ENCODE measurements around the gene HSPA1B.
"Not testable (repeated sequence)": the region's sequence is repeated elsewhere in the genome, so short reads cannot be mapped to it uniquely, and the experiment has no call there.

The HSPA1B gene

GRCh38 chr6:31827286-31828079 lies at the start of gene HSPA1B:
Gene HSPA1B (plus strand): TSS chr6:31827738. CDS start chr6:31827951, 213 bp downstream.
- peak; percentile 100 for DNase-seq (ENCODE audit: low read depth)

GRCh38 chr6:31778193-31778592 lies 49.3 kb upstream of the HSPA1B start:
- DNase-seq (ENCODE audit: low read depth): no peak

- no peak for DNase-seq (ENCODE audit: low read depth)
Measured at GRCh38 chr6:31778999-31779885, 48.3 kb upstream of the HSPA1B start.

- no peak for DNase-seq (ENCODE audit: low read depth)
Measured at GRCh38 chr6:31779908-31780307, 47.6 kb upstream of the HSPA1B start.

- DNase-seq (ENCODE audit: low read depth): no peak
Measured at GRCh38 chr6:31780507-31781243, 46.9 kb upstream of the HSPA1B start.

GRCh38 chr6:31781244-31782125 lies 46.1 kb upstream of the HSPA1B start:
- DNase-seq (ENCODE audit: low read depth): no peak

GRCh38 chr6:31782126-31782855 lies 45.2 kb upstream of the HSPA1B start:
- DNase-seq (ENCODE audit: low read depth): no peak

GRCh38 chr6:31784098-31784925 lies 43.2 kb upstream of the HSPA1B start:
- DNase-seq (ENCODE audit: low read depth): no peak

GRCh38 chr6:31785475-31785874 lies 42.1 kb upstream of the HSPA1B start:
- DNase-seq (ENCODE audit: low read depth): no peak

GRCh38 chr6:31791324-31792089 lies 36.0 kb upstream of the HSPA1B start:
- peak; percentile 75 for DNase-seq (ENCODE audit: low read depth)

GRCh38 chr6:31792090-31792374 lies 35.5 kb upstream of the HSPA1B start:
- no peak for DNase-seq (ENCODE audit: low read depth)

- DNase-seq (ENCODE audit: low read depth): peak; percentile 93
Measured at GRCh38 chr6:31792761-31793171, 34.8 kb upstream of the HSPA1B start.

- not testable (repeated sequence) for DNase-seq (ENCODE audit: low read depth)
Measured at GRCh38 chr6:31793927-31794245, 33.7 kb upstream of the HSPA1B start.

GRCh38 chr6:31794294-31794865 lies 33.2 kb upstream of the HSPA1B start:
- DNase-seq (ENCODE audit: low read depth): peak; percentile 57

GRCh38 chr6:31794866-31795615 lies 32.5 kb upstream of the HSPA1B start:
- DNase-seq (ENCODE audit: low read depth): no peak

- DNase-seq (ENCODE audit: low read depth): peak; percentile 96
Measured at GRCh38 chr6:31795616-31796298, 31.8 kb upstream of the HSPA1B start, which contains the start of gene VARS1. Gene VARS1 (minus strand): TSS chr6:31795752. CDS start chr6:31795217, 535 bp downstream.

- no peak for DNase-seq (ENCODE audit: low read depth)
Measured at GRCh38 chr6:31796993-31797385, 30.5 kb upstream of the HSPA1B start.
